HUES48 (cell line): ENCODE measurements around the gene PRSS16.
A peak's percentile ranks its signal among the peaks of the same experiment; 100 is the strongest.
"Not testable (repeated sequence)": the region's sequence is repeated elsewhere in the genome, so short reads cannot be mapped to it uniquely, and the experiment has no call there.

Experiments
- H3K27ac ChIP-seq: one replicate; pipeline ENCODE4 v1.7.0; 2013; ENCODE audit warnings: low read depth, low read length, inconsistent platforms
- H3K27me3 ChIP-seq: 2 replicates; pipeline ENCODE4 v1.6.1; 2013; ENCODE audit warnings: mild to moderate bottlenecking, low read length; ENCODE audit not compliant: control insufficient read depth, insufficient read depth
- H3K36me3 ChIP-seq: 2 replicates; pipeline ENCODE4 v1.6.1; 2013; ENCODE audit warnings: low read length; ENCODE audit not compliant: control insufficient read depth, insufficient read depth
- H3K4me1 ChIP-seq: 2 replicates; pipeline ENCODE4 v1.6.1; 2013; ENCODE audit warnings: mild to moderate bottlenecking, low read length; ENCODE audit not compliant: control insufficient read depth, insufficient read depth
- H3K4me3 ChIP-seq: 2 replicates; pipeline ENCODE4 v1.5.1; 2013; ENCODE audit warnings: mild to moderate bottlenecking, low read depth, low read length
- H3K9ac ChIP-seq: 2 replicates; pipeline ENCODE4 v1.6.1; 2013; ENCODE audit warnings: mild to moderate bottlenecking, low read depth, low read length, moderate library complexity
- H3K9me3 ChIP-seq: 2 replicates; pipeline ENCODE4 v1.6.1; 2013; ENCODE audit warnings: low read length; ENCODE audit not compliant: control insufficient read depth, insufficient read depth

PRSS16 gene

GRCh38 chr6:27216874-27217273 lies 30.6 kb upstream of the PRSS16 start:
- H3K9ac ChIP-seq = no peak overlapping the region
- H3K27me3 ChIP-seq = no peaks in the 10 kb centered on the region
- no peaks in the 10 kb centered on the region for H3K36me3 ChIP-seq
- no peak overlapping the region for H3K4me3 ChIP-seq
- no peaks in the 10 kb centered on the region for H3K4me1 ChIP-seq
- H3K27ac ChIP-seq = no peak overlapping the region
- H3K9me3 ChIP-seq = no peaks in the 10 kb centered on the region

GRCh38 chr6:27222971-27223370 lies 24.5 kb upstream of the PRSS16 start:
- not testable (repeated sequence) for H3K9ac ChIP-seq, H3K27ac ChIP-seq, H3K4me1 ChIP-seq

GRCh38 chr6:27224729-27225128 lies 22.8 kb upstream of the PRSS16 start:
- Histone ChIP-seq H3K4me1 (no peaks in the 10 kb centered on the region), H3K9ac (no peak overlapping the region), H3K27me3 (no peaks in the 10 kb centered on the region), H3K36me3 (no peaks in the 10 kb centered on the region), H3K4me3 (no peak overlapping the region), H3K9me3 (no peaks in the 10 kb centered on the region), H3K27ac (no peak overlapping the region)

More at GRCh38 chr6:27222971-27223370, 24.5 kb upstream of the PRSS16 start:
- not testable (repeated sequence) for H3K9me3 ChIP-seq, H3K4me3 ChIP-seq, H3K36me3 ChIP-seq, H3K27me3 ChIP-seq

DNA sequence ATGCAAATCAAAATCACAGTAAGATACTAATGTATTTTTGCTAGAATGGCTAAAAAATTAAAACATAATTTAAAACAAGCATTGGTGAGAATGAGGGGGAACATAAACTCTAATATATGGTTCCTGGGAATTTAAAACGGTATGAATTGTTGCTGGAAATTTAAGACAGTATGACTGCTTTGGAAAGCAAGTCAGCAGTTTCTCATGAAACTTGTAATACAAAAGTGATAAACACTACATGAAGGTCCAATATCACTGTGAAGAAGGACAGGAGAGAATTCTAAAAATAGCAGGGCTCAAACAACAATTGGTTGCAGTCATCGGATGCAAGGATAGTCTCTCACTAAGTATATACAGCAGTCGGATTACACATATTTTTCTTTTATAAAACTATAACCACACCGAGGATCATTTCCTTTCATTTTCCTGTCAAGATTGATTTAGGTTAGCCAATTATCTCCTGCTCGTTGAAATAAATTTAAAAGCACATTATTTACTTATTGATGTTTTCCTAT lies 18.5 kb upstream of the PRSS16 start:
- no peak overlapping the region for H3K9ac ChIP-seq
- peak overlapping the region; percentile 80 for H3K4me3 ChIP-seq
- H3K9me3 ChIP-seq = no peaks in the 10 kb centered on the region

DNA sequence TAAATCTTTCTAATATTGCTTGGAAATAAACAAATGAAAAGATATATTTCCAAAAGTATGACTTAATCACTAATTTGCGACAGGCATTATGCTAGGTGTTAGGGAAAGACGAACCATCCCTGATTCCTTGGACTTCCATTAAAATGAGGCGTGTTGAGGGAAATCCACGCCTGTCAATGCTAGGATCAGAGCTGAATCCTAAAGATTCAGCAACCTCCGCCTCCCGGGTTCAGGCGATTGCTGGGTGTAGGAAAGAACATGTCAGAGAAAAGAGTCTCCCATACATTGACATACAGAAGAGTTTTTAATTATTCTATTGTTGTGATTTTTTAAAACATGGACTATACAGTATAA lies 16.8 kb upstream of the PRSS16 start:
- Histone ChIP-seq H3K36me3 (no peaks in the 10 kb centered on the region), H3K27ac (no peak overlapping the region), H3K4me1 (peaks cover 7% of the 10 kb centered on the region; the same call in 1 of the 2 replicates), H3K27me3 (no peaks in the 10 kb centered on the region), H3K9me3 (no peaks in the 10 kb centered on the region), H3K9ac (no peak overlapping the region), H3K4me3 (peak overlapping the region; percentile 80)

More for the DNA sequence above, 18.5 kb upstream of the PRSS16 start:
- Histone ChIP-seq H3K27ac (no peak overlapping the region), H3K36me3 (no peaks in the 10 kb centered on the region), H3K4me1 (peaks cover under 1% of the 10 kb centered on the region; the same call in 1 of the 2 replicates), H3K27me3 (no peaks in the 10 kb centered on the region)

DNA sequence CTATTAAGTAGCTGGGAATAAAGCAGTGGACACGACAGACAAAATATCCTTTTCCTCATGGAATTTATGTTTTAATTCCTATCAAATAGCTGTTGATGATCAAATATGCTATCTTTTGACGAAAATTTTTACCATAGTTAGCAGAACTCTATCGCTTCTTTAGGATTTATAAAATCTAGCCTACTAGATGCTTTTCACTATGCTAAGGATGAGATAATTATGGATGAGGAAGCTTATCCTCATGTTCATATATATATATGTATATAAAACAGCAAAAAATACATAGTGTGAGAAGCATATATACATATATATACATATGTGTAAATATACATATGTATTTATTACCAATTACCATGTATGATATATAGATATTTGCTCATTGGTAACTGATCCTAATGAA lies 12.9 kb upstream of the PRSS16 start:
- no peaks in the 10 kb centered on the region for H3K9me3 ChIP-seq
- no peak overlapping the region for H3K9ac ChIP-seq
- H3K27ac ChIP-seq = no peak overlapping the region
- peak overlapping the region; percentile 75 for H3K4me3 ChIP-seq
- peaks cover 7% of the 10 kb centered on the region; the same call in 1 of the 2 replicates for H3K4me1 ChIP-seq
- peaks cover 15% of the 10 kb centered on the region for H3K27me3 ChIP-seq
- no peaks in the 10 kb centered on the region for H3K36me3 ChIP-seq

- H3K9me3 ChIP-seq = no peaks in the 10 kb centered on the region
- peaks cover 7% of the 10 kb centered on the region; the same call in 1 of the 2 replicates for H3K4me1 ChIP-seq
- peaks cover 15% of the 10 kb centered on the region for H3K27me3 ChIP-seq
- H3K4me3 ChIP-seq = peak overlapping the region; percentile 78
- no peaks in the 10 kb centered on the region for H3K36me3 ChIP-seq
- H3K9ac ChIP-seq = peak overlapping the region; percentile 22; the same call in 1 of the 2 replicates
- H3K27ac ChIP-seq = no peak overlapping the region
These were observed 10.3 kb upstream of the PRSS16 start for GRCh38 chr6:27237089-27237803.

DNA sequence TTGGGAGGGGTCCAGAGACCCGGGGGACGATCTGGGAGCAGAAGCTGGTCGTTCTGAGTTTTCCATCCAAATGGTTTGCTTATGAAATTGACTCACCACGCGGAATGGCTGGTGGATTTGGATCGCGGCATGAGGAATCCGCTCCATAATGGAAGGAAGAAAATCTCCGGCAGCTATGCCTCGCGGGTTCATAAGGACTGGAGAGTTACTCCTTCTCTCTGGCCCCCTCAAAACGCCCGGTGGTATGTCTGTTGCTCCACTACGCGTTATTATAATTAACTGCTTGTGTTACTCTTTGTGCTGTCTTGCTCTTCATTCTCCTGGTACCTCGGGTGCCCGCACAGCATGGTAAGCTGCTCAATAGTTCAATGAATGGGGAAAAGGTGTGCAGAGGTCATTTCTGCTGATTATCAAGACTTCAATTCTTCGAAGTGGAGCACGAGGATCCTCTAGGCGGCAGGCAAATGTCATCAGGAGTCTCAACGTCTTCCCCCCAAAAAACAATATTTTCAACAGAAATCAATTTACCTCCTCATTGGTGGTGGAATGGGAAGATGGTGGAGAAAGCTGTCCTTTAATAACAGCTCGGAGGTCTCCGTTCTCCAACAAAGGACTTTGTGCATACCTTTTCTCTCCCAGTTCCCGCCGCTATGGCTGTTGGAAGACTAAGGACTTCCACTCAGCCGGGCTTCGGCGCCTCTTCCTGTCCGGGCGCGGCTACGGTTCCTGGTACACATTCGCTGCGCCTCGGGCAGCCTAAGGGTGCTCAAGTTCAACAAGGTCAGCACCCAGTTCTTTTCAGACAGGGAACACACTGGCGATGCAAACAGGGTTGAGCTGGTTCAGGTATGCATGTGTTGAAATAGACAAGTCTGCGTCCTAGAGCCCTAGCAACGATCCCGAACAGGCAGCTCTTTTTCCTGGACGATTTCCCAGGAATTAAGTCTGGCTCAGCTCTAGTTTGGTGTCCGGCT lies 9.2 kb upstream of the PRSS16 start:
- Histone ChIP-seq H3K36me3 (no peaks in the 10 kb centered on the region), H3K4me1 (peaks cover 7% of the 10 kb centered on the region; the same call in 1 of the 2 replicates), H3K27ac (no peak overlapping the region), H3K9ac (peak overlapping the region; percentile 22), H3K9me3 (no peaks in the 10 kb centered on the region), H3K4me3 (peak overlapping the region; percentile 78), H3K27me3 (peaks cover 15% of the 10 kb centered on the region)

DNA sequence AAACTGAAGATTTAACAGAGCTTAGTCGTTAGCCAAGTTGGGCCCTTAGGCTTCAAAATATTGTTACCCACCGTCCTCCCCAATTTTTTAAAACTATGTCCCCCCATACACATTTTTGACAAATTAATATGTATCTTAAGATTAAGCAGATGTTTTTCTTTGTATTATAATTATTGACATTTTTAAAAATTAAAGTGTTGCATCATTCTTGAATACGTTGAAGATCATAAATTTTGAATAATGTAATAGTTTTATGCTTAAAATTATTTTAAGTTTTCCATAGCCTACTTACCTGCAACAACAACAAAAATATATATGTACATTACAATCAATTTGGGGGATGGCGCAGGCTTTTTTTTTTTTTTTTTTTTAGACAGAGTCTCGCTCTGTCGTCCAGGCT lies 8.2 kb upstream of the PRSS16 start:
- Histone ChIP-seq H3K9me3 (no peaks in the 10 kb centered on the region), H3K4me1 (peaks cover 4% of the 10 kb centered on the region; the same call in 1 of the 2 replicates), H3K27ac (no peak overlapping the region), H3K36me3 (no peaks in the 10 kb centered on the region), H3K27me3 (peaks cover 15% of the 10 kb centered on the region), H3K9ac (no peak overlapping the region), H3K4me3 (peak overlapping the region; percentile 78; the same call in 1 of the 2 replicates)

DNA sequence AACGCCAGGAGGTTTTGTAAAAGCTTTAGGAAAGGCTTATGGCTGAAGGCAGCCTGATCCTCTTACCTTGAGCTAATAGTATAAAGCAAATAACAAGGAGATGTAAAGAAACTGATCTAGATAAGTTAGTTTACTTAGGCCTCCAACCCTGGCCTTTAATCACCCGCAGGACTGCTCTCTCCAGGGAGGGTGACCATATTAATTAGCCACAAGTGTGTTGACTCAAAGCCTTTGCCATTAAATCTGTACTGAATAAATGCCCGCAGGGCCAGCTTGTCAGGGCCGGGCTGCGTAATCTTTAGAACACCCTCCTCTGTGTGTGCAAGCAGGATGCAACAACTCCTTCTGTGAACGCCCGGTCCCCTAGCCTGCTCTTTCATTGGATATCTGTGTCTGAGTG lies 6.1 kb upstream of the PRSS16 start:
- Histone ChIP-seq H3K27me3 (peaks cover 15% of the 10 kb centered on the region), H3K27ac (no peak overlapping the region), H3K9ac (no peak overlapping the region), H3K4me3 (no peak overlapping the region), H3K36me3 (no peaks in the 10 kb centered on the region), H3K9me3 (no peaks in the 10 kb centered on the region), H3K4me1 (no peaks in the 10 kb centered on the region)
